Right forelimb (tissue), 1 donor: ENCODE measurements around the gene C17orf75.

Experiments used
- DNase-seq: peaks from one replicate; pipeline ENCODE4 v3.0.0-alpha.2; 2018

The C17orf75 gene

GRCh38 chr17:32302860-32303649 is 38.9 kb downstream of the C17orf75 start:
- DNase-seq, result no peak

GRCh38 chr17:32302037-32302436 is 39.9 kb downstream of the C17orf75 start:
- no peak for DNase-seq

- DNase-seq, result no peak
Observed at GRCh38 chr17:32299580-32300164, 42.3 kb downstream of the C17orf75 start.

- no peak for DNase-seq
Observed at GRCh38 chr17:32298721-32299579, 43.0 kb downstream of the C17orf75 start.

- DNase-seq, result no peak
Observed at GRCh38 chr17:32298298-32298697, 43.7 kb downstream of the C17orf75 start.

GRCh38 chr17:32297860-32298259 is 44.1 kb downstream of the C17orf75 start:
- DNase-seq, result no peak

GRCh38 chr17:32297424-32297823 is 44.5 kb downstream of the C17orf75 start:
- DNase-seq, result no peak

GRCh38 chr17:32292094-32292493 is 49.9 kb downstream of the C17orf75 start:
- DNase-seq, result no peak

GRCh38 chr17:32289471-32290070 is 52.4 kb downstream of the C17orf75 start:
- DNase-seq, result no peak

GRCh38 chr17:32288615-32289014 is 53.4 kb downstream of the C17orf75 start:
- DNase-seq, result no peak

GRCh38 chr17:32287804-32288511 is 54.0 kb downstream of the C17orf75 start:
- DNase-seq, result no peak

- DNase-seq, result no peak
Observed at GRCh38 chr17:32286518-32286900, 55.5 kb downstream of the C17orf75 start.

- DNase-seq, result no peak
Observed at GRCh38 chr17:32285746-32286517, 56.0 kb downstream of the C17orf75 start.

- DNase-seq, result no peak
Observed at GRCh38 chr17:32285306-32285705, 56.7 kb downstream of the C17orf75 start.

GRCh38 chr17:32283745-32284201 is 58.2 kb downstream of the C17orf75 start:
- no peak for DNase-seq

GRCh38 chr17:32281011-32281451 is 60.9 kb downstream of the C17orf75 start:
- no peak for DNase-seq

GRCh38 chr17:32279891-32280716 is 61.9 kb downstream of the C17orf75 start:
- no peak for DNase-seq

- DNase-seq, result no peak
Observed at GRCh38 chr17:32278815-32279214, 63.2 kb downstream of the C17orf75 start.
